ENCODE measurements around the gene NR1D1. TPM values are rescaled to one million over a fixed set of nuclear protein-coding genes. Genes with fewer than 3 reads are reported as not detected.

Gene NR1D1
- total and polyA plus RNA-seq, 10 donors = 3.3 to 15.8 (median 6.6) TPM

- Histone ChIP-seq H3K27ac (peak overlapping the region; percentile 6 to 86 (median 60)), H3K4me1 (peaks cover 59 to 100% (median 87%) of the 10 kb centered on the region in 6 donors), H3K4me3 (peak overlapping the region in 1 of 8 donors; percentile 4), H3K27me3 (replicated peaks in 1 of 7) (no peaks in the 10 kb centered on the region), H3K9me3 (no peaks in the 10 kb centered on the region), H3K36me3 (peaks cover 0 to 26% (median under 1%) of the 10 kb centered on the region in 6 donors)
- WGBS, 5 donors = 37 to 52% (median 42%) methylated on average over 16 to 19 of the region's 19 CpGs
- peak in 2 of 3 donors; percentile 10 to 36 for TF ChIP-seq POLR2AphosphoS5 (IDR thresholded peaks at IDR 0.05)
- no peak for TF ChIP-seq POLR2A (IDR thresholded peaks at IDR 0.05)
- no peak for TF ChIP-seq CTCF (IDR thresholded peaks at IDR 0.05 in 8 of 11, conservative IDR thresholded peaks at IDR 0.05 in 3 of 11)
- intact Hi-C loops (cut with DNase I; ENCODE audit: low total_unique reads) = no loop called here
- DNase-seq = no peak
Observed at GRCh38 chr17:40072040-40072734, 28.2 kb downstream of the NR1D1 start.

GRCh38 chr17:40071313-40072039, 28.9 kb downstream of the NR1D1 start:
- no peaks in the 10 kb centered on the region for H3K27me3 ChIP-seq (replicated peaks in 1 of 7)
- H3K4me3 ChIP-seq = peak overlapping the region in 1 of 8 donors; percentile 4
- WGBS, 5 donors = 42 to 69% (median 63%) methylated on average over 15 to 16 of the region's 16 CpGs
- peak overlapping the region in 7 of 8 donors; percentile 36 to 86 (median 78) for H3K27ac ChIP-seq
- intact Hi-C loops (cut with DNase I; ENCODE audit: low total_unique reads) = no loop called here
- peaks cover 59 to 100% (median 88%) of the 10 kb centered on the region in 6 donors for H3K4me1 ChIP-seq
- no peaks in the 10 kb centered on the region for H3K9me3 ChIP-seq
- TF ChIP-seq POLR2AphosphoS5 (IDR thresholded peaks at IDR 0.05) = no peak
- no peak for TF ChIP-seq CTCF (IDR thresholded peaks at IDR 0.05 in 8 of 11, conservative IDR thresholded peaks at IDR 0.05 in 3 of 11)
- TF ChIP-seq POLR2A (IDR thresholded peaks at IDR 0.05) = no peak
- H3K36me3 ChIP-seq = peaks cover 0 to 18% (median 0%) of the 10 kb centered on the region in 6 donors
- peak; percentile 87 for DNase-seq

- no peak for TF ChIP-seq POLR2AphosphoS5 (IDR thresholded peaks at IDR 0.05)
- no peak for TF ChIP-seq CTCF (IDR thresholded peaks at IDR 0.05 in 8 of 11, conservative IDR thresholded peaks at IDR 0.05 in 3 of 11)
- TF ChIP-seq POLR2A (IDR thresholded peaks at IDR 0.05) = no peak
- WGBS, 5 donors = 26 to 48% (median 40%) methylated on average over 8 of the region's 8 CpGs
- no peaks in the 10 kb centered on the region for H3K9me3 ChIP-seq
- DNase-seq = no peak
- H3K27me3 ChIP-seq (replicated peaks in 1 of 7) = no peaks in the 10 kb centered on the region
- H3K4me3 ChIP-seq = peak overlapping the region in 1 of 8 donors; percentile 60
- H3K27ac ChIP-seq = peak overlapping the region; percentile 3 to 86 (median 74)
- H3K4me1 ChIP-seq = peaks cover 55 to 100% (median 87%) of the 10 kb centered on the region in 6 donors
- peaks cover 0 to 12% (median 0%) of the 10 kb centered on the region in 6 donors for H3K36me3 ChIP-seq
- intact Hi-C loops (cut with DNase I; ENCODE audit: low total_unique reads) = no loop called here
Observed at GRCh38 chr17:40070709-40071312, 29.6 kb downstream of the NR1D1 start.
